HEK293 (cell line): ENCODE measurements around the gene SCN7A.

ENCODE experiments used
- CTCF ChIA-PET: fragments of 350-600 bp; formaldehyde crosslinking; extraction: SDS; loops from one replicate; lab custom pipeline; 2021; ENCODE audit warnings: antibody characterized with exemption; lab: Yijun Ruan, JAX
- POLR2A ChIA-PET: fragments of 300-600 bp; formaldehyde crosslinking; extraction: SDS; loops from one replicate; lab custom pipeline; 2020; ENCODE audit warnings: antibody characterized with exemption, inconsistent platforms; lab: Yijun Ruan, JAX
- H3K27ac ChIP-seq: fragments of 200-500 bp; sonication (Bioruptor generic); 2 replicates; pipeline ENCODE4 v1.5.1; 2014; ENCODE audit warnings: low read depth, low read length, control low read depth, inconsistent platforms; ENCODE audit errors: extremely low read depth
- H3K36me3 ChIP-seq, 2 experiments: fragments of 200-500 bp in 1 of 2; sonication (Bioruptor generic) in 1 of 2; 1 replicate in 1 of 2; 2 replicates in 1 of 2; pipeline ENCODE4 v1.5.1; 2014 to 2017; ENCODE audit warnings: inconsistent platforms in 2 of 2, low read length in 2 of 2; ENCODE audit not compliant: control insufficient read depth in 2 of 2, insufficient read depth in 1 of 2
- H3K4me1 ChIP-seq: fragments of 200-500 bp; sonication (Bioruptor generic); 2 replicates; pipeline ENCODE4 v1.5.1; 2014; ENCODE audit warnings: mild to moderate bottlenecking, low read length, inconsistent platforms; ENCODE audit not compliant: control insufficient read depth, insufficient read depth
- H3K4me3 ChIP-seq: 2 replicates; pipeline ENCODE4 v1.5.1; 2011; ENCODE audit warnings: low read depth, mild to moderate bottlenecking, control low read depth, low read length, moderate library complexity
- H3K9me3 ChIP-seq: fragments of 200-500 bp; sonication (Bioruptor generic); 2 replicates; pipeline ENCODE4 v1.5.1; 2014; ENCODE audit warnings: low read depth, low read length, inconsistent platforms; ENCODE audit not compliant: control insufficient read depth, insufficient read depth
- GLIS1 ChIP-seq: fragments of 450-650 bp; formaldehyde crosslinking; IDR thresholded peaks from 2 replicates; pipeline ENCODE4 v1.5.1; 2016; ENCODE audit warnings: missing biosample characterization, missing genetic modification characterization
- IKZF3 ChIP-seq: fragments of 450-650 bp; IDR thresholded peaks from 2 replicates; pipeline ENCODE4 v1.5.0; 2018; ENCODE audit warnings: missing biosample characterization, mild to moderate bottlenecking, missing genetic modification characterization, moderate library complexity
- KLF1 ChIP-seq: fragments of 450-650 bp; formaldehyde crosslinking; IDR thresholded peaks from 2 replicates; pipeline ENCODE4 v1.5.1; 2016; ENCODE audit warnings: missing biosample characterization, missing genetic modification characterization
- KLF17 ChIP-seq: fragments of 450-650 bp; formaldehyde crosslinking; IDR thresholded peaks from 2 replicates; pipeline ENCODE4 v1.5.1; 2016; ENCODE audit warnings: missing biosample characterization, missing genetic modification characterization
- MYNN ChIP-seq: fragments of 450-650 bp; formaldehyde crosslinking; IDR thresholded peaks from 2 replicates; pipeline ENCODE4 v1.5.1; 2016; ENCODE audit warnings: missing biosample characterization, missing genetic modification characterization, borderline replicate concordance
- PRDM1 ChIP-seq: fragments of 450-650 bp; formaldehyde crosslinking; IDR thresholded peaks from 2 replicates; pipeline ENCODE4; 2016; ENCODE audit warnings: missing biosample characterization, missing genetic modification characterization
- SETDB1 ChIP-seq: IDR thresholded peaks from one replicate; pipeline ENCODE4 v1.6.1; 2017; ENCODE audit warnings: mild to moderate bottlenecking, low read length, moderate library complexity, mixed read lengths; ENCODE audit not compliant: insufficient read length
- SP7 ChIP-seq: fragments of 450-650 bp; formaldehyde crosslinking; IDR thresholded peaks from 2 replicates; pipeline ENCODE4 v1.5.1; 2016; ENCODE audit warnings: missing biosample characterization, missing genetic modification characterization
- YY2 ChIP-seq: fragments of 450-650 bp; formaldehyde crosslinking; IDR thresholded peaks from 2 replicates; pipeline ENCODE4 v1.5.1; 2016; ENCODE audit warnings: missing biosample characterization, missing genetic modification characterization
- ZBTB8A ChIP-seq: fragments of 450-650 bp; formaldehyde crosslinking; IDR thresholded peaks from 2 replicates; pipeline ENCODE4 v1.5.1; 2016; ENCODE audit warnings: missing biosample characterization, missing genetic modification characterization
- ZEB2 ChIP-seq: fragments of 450-650 bp; formaldehyde crosslinking; IDR thresholded peaks from 2 replicates; pipeline ENCODE4 v1.5.1; 2016; ENCODE audit warnings: missing biosample characterization, missing genetic modification characterization
- ZNF184 ChIP-seq: fragments of 450-650 bp; IDR thresholded peaks from 2 replicates; pipeline ENCODE4 v1.5.1; 2018; ENCODE audit warnings: missing biosample characterization, mild to moderate bottlenecking, missing genetic modification characterization
- ZNF2 ChIP-seq: fragments of 450-650 bp; formaldehyde crosslinking; IDR thresholded peaks from 2 replicates; pipeline ENCODE4 v1.5.1; 2016; ENCODE audit warnings: missing biosample characterization, missing genetic modification characterization
- ZNF311 ChIP-seq: fragments of 450-650 bp; formaldehyde crosslinking; IDR thresholded peaks from 2 replicates; pipeline ENCODE4 v1.5.1; 2017; ENCODE audit warnings: missing biosample characterization, missing genetic modification characterization, borderline replicate concordance
- ZNF391 ChIP-seq: fragments of 450-650 bp; formaldehyde crosslinking; IDR thresholded peaks from 2 replicates; pipeline ENCODE4 v1.5.1; 2016; ENCODE audit warnings: low read depth, missing biosample characterization, missing genetic modification characterization, borderline replicate concordance
- ZNF514 ChIP-seq: fragments of 450-650 bp; formaldehyde crosslinking; IDR thresholded peaks from 2 replicates; pipeline ENCODE4 v1.5.1; 2016; ENCODE audit warnings: missing biosample characterization, missing genetic modification characterization
- ZNF558 ChIP-seq: fragments of 450-650 bp; formaldehyde crosslinking; IDR thresholded peaks from 2 replicates; pipeline ENCODE4 v1.5.1; 2016; ENCODE audit warnings: missing biosample characterization, missing genetic modification characterization
- ZNF561 ChIP-seq: fragments of 450-650 bp; IDR thresholded peaks from 2 replicates; pipeline ENCODE4 v1.5.1; 2018; ENCODE audit warnings: missing biosample characterization, missing genetic modification characterization, borderline replicate concordance
- ZNF571 ChIP-seq: fragments of 450-650 bp; formaldehyde crosslinking; IDR thresholded peaks from 2 replicates; pipeline ENCODE4 v1.5.0; 2017; ENCODE audit warnings: missing biosample characterization, missing genetic modification characterization
- ZNF596 ChIP-seq: fragments of 450-650 bp; IDR thresholded peaks from 2 replicates; pipeline ENCODE4 v1.5.0; 2018; ENCODE audit warnings: missing biosample characterization, mild to moderate bottlenecking, missing genetic modification characterization, moderate library complexity
- ZNF677 ChIP-seq: fragments of 450-650 bp; IDR thresholded peaks from 2 replicates; pipeline ENCODE4 v1.5.0; 2018; ENCODE audit warnings: missing biosample characterization, mild to moderate bottlenecking, missing genetic modification characterization, moderate library complexity
- ZNF785 ChIP-seq: fragments of 450-650 bp; formaldehyde crosslinking; IDR thresholded peaks from 2 replicates; pipeline ENCODE4 v1.5.1; 2016; ENCODE audit warnings: missing biosample characterization, missing genetic modification characterization
- ZSCAN16 ChIP-seq: fragments of 450-650 bp; formaldehyde crosslinking; IDR thresholded peaks from 2 replicates; pipeline ENCODE4 v1.5.1; 2016; ENCODE audit warnings: missing biosample characterization, missing genetic modification characterization
- ZSCAN23 ChIP-seq: fragments of 450-650 bp; formaldehyde crosslinking; IDR thresholded peaks from 2 replicates; pipeline ENCODE4 v1.5.1; 2016; ENCODE audit warnings: missing biosample characterization, missing genetic modification characterization
- TF ChIP-seq, protein P1 (sequence below): fragments of 450-650 bp; formaldehyde crosslinking; IDR thresholded peaks from 2 replicates; pipeline ENCODE4 v1.5.1; 2016; ENCODE audit warnings: missing biosample characterization, missing genetic modification characterization
- TF ChIP-seq, protein P2 (sequence below): fragments of 450-650 bp; formaldehyde crosslinking; IDR thresholded peaks from 2 replicates; pipeline ENCODE4 v1.5.1; 2017; ENCODE audit warnings: missing biosample characterization, missing genetic modification characterization
- TF ChIP-seq, protein P3 (sequence below): fragments of 450-650 bp; formaldehyde crosslinking; IDR thresholded peaks from 2 replicates; pipeline ENCODE4; 2016; ENCODE audit warnings: missing biosample characterization, missing genetic modification characterization
- TF ChIP-seq, protein P4 (sequence below): fragments of 450-650 bp; formaldehyde crosslinking; IDR thresholded peaks from 2 replicates; pipeline ENCODE4 v1.5.1; 2016; ENCODE audit warnings: missing biosample characterization, missing genetic modification characterization
- TF ChIP-seq, protein P5 (sequence below): fragments of 450-650 bp; formaldehyde crosslinking; IDR thresholded peaks from 2 replicates; pipeline ENCODE4 v1.5.1; 2016; ENCODE audit warnings: missing biosample characterization, missing genetic modification characterization

The SCN7A gene

DNA sequence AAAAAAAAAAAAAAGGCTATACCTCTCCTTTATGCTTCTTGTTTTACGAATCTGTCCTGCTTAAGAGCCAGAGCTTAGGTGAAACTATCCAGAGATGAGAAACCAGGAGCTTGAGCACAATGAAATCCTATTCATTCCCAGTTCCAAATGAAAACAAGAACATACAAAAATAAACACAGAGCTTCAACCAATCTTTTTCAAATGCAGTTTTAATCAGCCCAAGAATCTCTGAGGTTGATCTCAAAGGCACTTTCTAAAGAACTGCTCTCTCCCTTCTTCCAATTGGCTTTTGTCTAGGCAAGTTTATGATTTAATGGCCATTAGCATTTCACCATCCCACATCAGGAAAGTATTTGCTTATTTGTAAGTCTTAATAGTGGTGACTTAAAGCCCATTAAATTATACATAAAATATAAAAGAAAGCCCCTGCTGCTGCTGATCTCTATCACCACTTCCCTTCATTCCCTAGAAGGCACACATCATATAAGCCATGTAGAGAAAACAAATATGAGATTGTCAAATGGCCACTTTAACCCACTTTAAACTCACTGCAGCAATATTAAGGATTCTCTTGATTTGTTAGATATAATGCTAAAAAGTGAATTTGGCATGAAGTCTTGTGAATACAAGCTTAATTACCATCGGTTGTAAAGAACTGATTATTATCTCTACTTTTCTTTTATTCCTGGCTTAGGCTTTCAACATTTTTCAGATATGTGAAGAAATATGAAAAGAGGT, 89.0 kb downstream of the SCN7A start (continued):
- TF ChIP-seq, protein P1, sequence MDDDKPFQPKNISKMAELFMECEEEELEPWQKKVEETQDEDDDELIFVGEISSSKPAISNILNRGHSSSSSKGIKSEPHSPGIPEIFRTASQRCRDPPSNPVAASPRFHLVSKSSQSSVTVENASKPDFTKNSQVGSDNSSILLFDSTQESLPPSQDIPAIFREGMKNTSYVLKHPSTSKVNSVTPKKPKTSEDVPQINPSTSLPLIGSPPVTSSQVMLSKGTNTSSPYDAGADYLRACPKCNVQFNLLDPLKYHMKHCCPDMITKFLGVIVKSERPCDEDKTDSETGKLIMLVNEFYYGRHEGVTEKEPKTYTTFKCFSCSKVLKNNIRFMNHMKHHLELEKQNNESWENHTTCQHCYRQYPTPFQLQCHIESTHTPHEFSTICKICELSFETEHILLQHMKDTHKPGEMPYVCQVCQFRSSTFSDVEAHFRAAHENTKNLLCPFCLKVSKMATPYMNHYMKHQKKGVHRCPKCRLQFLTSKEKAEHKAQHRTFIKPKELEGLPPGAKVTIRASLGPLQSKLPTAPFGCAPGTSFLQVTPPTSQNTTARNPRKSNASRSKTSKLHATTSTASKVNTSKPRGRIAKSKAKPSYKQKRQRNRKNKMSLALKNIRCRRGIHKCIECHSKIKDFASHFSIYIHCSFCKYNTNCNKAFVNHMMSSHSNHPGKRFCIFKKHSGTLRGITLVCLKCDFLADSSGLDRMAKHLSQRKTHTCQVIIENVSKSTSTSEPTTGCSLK (tag by site-specific recombination): no peak
- TF ChIP-seq ZNF571 (tag by site-specific recombination): no peak

GRCh38 chr2:166394245-166394644, 99.8 kb downstream of the SCN7A start:
- CTCF ChIA-PET: no interaction called here

DNA sequence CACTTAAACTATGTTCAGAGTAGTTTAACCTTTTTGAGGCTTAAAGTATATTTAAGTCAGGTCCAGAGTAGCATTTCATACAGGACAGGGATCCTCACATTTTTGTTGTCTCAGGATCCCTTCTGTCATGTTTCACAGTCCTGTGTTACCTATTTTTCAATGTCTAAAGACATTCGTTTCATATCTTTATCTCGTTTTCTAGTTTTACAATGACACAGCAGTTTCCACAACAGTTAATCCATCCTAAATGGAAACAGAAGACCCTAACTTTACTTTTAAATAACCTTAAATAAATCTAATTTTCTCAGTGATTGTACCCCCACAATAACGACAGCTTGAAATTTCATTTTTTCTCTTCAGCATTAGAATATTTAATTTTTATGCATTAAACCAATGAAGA, 101.0 kb downstream of the SCN7A start:
- ChIA-PET CTCF (interaction anchor here (0.7 kb wide), 1 partner anchor 9 kb away, joined by 3 read pairs; no protein-coding TSS in a partner anchor), POLR2A (no interaction called here)
- H3K9me3 ChIP-seq: no peaks in the 10 kb centered on the region
- no peak overlapping the region for H3K4me3 ChIP-seq
- H3K27ac ChIP-seq: no peak overlapping the region
- H3K4me1 ChIP-seq: no peaks in the 10 kb centered on the region
- no peaks in the 10 kb centered on the region for H3K36me3 ChIP-seq
- TF ChIP-seq ZBTB8A (tag by site-specific recombination) (no peak), MYNN (tag by site-specific recombination) (no peak), SP7 (tag by site-specific recombination) (no peak), ZNF677 (no peak), ZSCAN16 (tag by site-specific recombination) (no peak), ZNF2 (no peak), KLF1 (tag by site-specific recombination) (no peak), ZNF596 (tag by site-specific recombination) (no peak), ZSCAN23 (tag by site-specific recombination) (no peak), SETDB1 (no peak), ZNF184 (tag by site-specific recombination) (no peak)
- TF ChIP-seq, protein P2, sequence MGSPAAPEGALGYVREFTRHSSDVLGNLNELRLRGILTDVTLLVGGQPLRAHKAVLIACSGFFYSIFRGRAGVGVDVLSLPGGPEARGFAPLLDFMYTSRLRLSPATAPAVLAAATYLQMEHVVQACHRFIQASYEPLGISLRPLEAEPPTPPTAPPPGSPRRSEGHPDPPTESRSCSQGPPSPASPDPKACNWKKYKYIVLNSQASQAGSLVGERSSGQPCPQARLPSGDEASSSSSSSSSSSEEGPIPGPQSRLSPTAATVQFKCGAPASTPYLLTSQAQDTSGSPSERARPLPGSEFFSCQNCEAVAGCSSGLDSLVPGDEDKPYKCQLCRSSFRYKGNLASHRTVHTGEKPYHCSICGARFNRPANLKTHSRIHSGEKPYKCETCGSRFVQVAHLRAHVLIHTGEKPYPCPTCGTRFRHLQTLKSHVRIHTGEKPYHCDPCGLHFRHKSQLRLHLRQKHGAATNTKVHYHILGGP (tag by site-specific recombination): no peak

More at GRCh38 chr2:166394245-166394644, 99.8 kb downstream of the SCN7A start:
- TF ChIP-seq KLF1 (tag by site-specific recombination) (no peak), ZNF785 (tag by site-specific recombination) (no peak), ZEB2 (tag by site-specific recombination) (no peak), ZNF311 (tag by site-specific recombination) (no peak), YY2 (tag by site-specific recombination) (no peak), ZNF391 (tag by site-specific recombination) (no peak), ZNF558 (tag by site-specific recombination) (no peak), ZNF514 (tag by site-specific recombination) (no peak), PRDM1 (tag by site-specific recombination) (no peak), IKZF3 (no peak), KLF17 (tag by site-specific recombination) (no peak), ZNF561 (no peak), GLIS1 (tag by site-specific recombination) (no peak)
- TF ChIP-seq, protein P3, sequence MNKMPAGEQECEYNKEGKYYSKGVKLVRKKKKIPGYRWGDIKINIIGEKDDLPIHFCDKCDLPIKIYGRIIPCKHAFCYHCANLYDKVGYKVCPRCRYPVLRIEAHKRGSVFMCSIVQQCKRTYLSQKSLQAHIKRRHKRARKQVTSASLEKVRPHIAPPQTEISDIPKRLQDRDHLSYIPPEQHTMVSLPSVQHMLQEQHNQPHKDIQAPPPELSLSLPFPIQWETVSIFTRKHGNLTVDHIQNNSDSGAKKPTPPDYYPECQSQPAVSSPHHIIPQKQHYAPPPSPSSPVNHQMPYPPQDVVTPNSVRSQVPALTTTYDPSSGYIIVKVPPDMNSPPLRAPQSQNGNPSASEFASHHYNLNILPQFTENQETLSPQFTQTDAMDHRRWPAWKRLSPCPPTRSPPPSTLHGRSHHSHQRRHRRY (tag by site-specific recombination): no peak
- TF ChIP-seq, protein P4, sequence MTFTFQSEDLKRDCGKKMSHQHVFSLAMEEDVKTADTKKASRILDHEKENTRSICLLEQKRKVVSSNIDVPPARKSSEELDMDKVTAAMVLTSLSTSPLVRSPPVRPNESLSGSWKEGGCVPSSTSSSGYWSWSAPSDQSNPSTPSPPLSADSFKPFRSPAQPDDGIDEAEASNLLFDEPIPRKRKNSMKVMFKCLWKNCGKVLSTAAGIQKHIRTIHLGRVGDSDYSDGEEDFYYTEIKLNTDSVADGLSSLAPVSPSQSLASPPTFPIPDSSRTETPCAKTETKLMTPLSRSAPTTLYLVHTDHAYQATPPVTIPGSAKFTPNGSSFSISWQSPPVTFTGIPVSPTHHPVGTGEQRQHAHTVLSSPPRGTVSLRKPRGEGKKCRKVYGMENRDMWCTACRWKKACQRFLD (tag by site-specific recombination): no peak
- TF ChIP-seq, protein P5, sequence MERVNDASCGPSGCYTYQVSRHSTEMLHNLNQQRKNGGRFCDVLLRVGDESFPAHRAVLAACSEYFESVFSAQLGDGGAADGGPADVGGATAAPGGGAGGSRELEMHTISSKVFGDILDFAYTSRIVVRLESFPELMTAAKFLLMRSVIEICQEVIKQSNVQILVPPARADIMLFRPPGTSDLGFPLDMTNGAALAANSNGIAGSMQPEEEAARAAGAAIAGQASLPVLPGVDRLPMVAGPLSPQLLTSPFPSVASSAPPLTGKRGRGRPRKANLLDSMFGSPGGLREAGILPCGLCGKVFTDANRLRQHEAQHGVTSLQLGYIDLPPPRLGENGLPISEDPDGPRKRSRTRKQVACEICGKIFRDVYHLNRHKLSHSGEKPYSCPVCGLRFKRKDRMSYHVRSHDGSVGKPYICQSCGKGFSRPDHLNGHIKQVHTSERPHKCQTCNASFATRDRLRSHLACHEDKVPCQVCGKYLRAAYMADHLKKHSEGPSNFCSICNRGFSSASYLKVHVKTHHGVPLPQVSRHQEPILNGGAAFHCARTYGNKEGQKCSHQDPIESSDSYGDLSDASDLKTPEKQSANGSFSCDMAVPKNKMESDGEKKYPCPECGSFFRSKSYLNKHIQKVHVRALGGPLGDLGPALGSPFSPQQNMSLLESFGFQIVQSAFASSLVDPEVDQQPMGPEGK: no peak
- no peak overlapping the region for H3K4me3 ChIP-seq
- H3K9me3 ChIP-seq: no peaks in the 10 kb centered on the region
- no peaks in the 10 kb centered on the region for H3K4me1 ChIP-seq
- H3K27ac ChIP-seq: no peak overlapping the region
- POLR2A ChIA-PET: no interaction called here
- no peaks in the 10 kb centered on the region for H3K36me3 ChIP-seq
